SK-N-MC (cell line): ENCODE data around the gene CCDC154.

Source experiments
- EZH2 ChIP-seq: fragments of 200-600 bp; sonication (generic); IDR thresholded peaks from one replicate; pipeline ENCODE4 v1.6.1; 2017; ENCODE audit warnings: antibody characterized with exemption
- POLR2AphosphoS5 ChIP-seq: IDR thresholded peaks from 2 replicates; pipeline ENCODE4 v1.6.1; 2012; ENCODE audit warnings: mild to moderate bottlenecking, low read depth, low read length, borderline replicate concordance

- TF ChIP-seq POLR2AphosphoS5 (no peak), EZH2 (no peak)
Observed at GRCh38 chr16:1486551-1487390, 42.4 kb upstream of the CCDC154 start.
